ENCODE measurements around the gene SBF2.
"Not testable (repeated sequence)": the region's sequence is repeated elsewhere in the genome, so short reads cannot be mapped to it uniquely, and the experiment has no call there.

Gene SBF2

DNA sequence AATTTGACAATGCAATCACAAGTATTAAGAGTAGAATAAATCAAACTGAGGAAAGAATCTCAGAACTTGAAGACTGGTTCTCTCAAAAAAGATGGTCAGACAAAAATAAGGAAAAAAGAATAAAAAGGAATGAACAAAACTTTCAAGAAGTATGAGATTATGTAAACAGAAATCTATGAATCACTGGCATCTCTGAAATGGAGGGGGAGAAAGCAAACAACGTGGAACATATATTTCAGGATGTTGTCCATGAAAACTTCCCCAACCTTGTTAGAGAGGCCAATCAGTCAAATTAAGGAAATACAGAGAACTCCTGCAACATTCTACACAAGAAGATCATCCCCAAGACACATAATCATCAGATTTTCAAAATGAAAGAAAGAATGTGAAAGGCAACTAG is 235.7 kb downstream of the SBF2 start:
- H3K27ac ChIP-seq (ENCODE audit: low read length): no peak overlapping the region
- H3K9me3 ChIP-seq (ENCODE audit: control insufficient read depth, low read depth, low read length): peaks cover 5% of the 10 kb centered on the region
- no peaks in the 10 kb centered on the region for H3K4me1 ChIP-seq (ENCODE audit: control insufficient read depth, low read depth, low read length)
- no peak overlapping the region for H3K4me3 ChIP-seq (ENCODE audit: low read length)
- H3K9ac ChIP-seq (ENCODE audit: low read length): no peak overlapping the region
- H3K36me3 ChIP-seq (ENCODE audit: control insufficient read depth, low read depth, low read length): no peaks in the 10 kb centered on the region
- H3K27me3 ChIP-seq (ENCODE audit: control insufficient read depth, insufficient read depth, low read length): no peaks in the 10 kb centered on the region

DNA sequence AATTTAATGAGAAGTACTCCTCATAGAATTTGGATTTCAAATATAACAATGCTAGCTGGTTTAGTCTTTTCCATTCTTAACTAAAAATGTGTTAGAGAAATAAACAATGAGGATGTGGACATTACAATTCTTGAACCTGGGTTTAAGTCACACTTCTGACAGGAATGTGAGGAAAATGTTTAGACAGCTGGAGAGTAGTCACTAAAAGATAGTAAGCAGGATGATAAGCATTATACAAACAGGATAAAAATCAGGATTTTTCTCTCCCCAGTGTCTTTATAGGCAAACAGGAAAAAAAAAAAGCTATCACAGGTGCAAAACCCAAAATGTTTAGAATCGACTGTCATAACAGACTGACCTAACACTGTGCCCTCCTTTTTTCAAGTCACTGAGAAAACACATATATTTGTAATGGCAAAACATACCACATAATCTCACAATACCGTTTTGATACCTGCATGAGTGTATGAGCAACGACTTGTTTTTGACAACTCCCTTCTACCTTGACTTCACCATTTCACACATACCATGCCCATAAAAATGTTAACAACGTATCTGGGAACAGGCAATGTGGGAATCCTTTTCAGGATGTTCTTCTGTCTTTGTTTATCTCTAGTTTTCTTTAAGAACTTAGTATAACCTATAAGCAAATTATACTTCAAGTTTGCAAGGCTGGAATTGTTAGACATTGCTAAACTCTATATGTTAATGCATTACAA is 242.0 kb downstream of the SBF2 start:
- Histone ChIP-seq H3K9me3 (ENCODE audit: control insufficient read depth, low read depth, low read length) (no peaks in the 10 kb centered on the region), H3K27me3 (ENCODE audit: control insufficient read depth, insufficient read depth, low read length) (no peaks in the 10 kb centered on the region)

DNA sequence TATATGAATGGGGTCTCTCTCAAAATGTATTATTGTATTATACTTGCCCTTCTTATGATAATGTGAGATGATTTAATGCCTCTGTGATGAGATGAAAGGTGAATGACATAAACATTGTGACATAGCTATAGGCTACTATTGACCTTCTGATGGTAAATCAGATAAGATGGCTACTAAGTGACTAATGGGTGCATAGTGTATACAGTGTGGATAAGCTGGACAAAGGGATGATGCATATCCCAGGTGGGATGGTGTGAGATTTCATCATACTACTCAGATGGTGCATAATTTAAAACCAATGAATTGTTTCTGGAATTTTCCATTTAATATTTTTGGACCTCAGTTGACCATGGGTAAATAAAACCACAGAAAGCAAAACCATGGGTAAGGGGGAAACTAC is 243.5 kb downstream of the SBF2 start:
- H3K4me1 ChIP-seq (ENCODE audit: control insufficient read depth, low read depth, low read length): no peaks in the 10 kb centered on the region
- no peak overlapping the region for H3K27ac ChIP-seq (ENCODE audit: low read length)
- no peak overlapping the region for H3K9ac ChIP-seq (ENCODE audit: low read length)
- H3K36me3 ChIP-seq (ENCODE audit: control insufficient read depth, low read depth, low read length): no peaks in the 10 kb centered on the region
- H3K4me3 ChIP-seq (ENCODE audit: low read length): no peak overlapping the region
- H3K27me3 ChIP-seq (ENCODE audit: control insufficient read depth, insufficient read depth, low read length): no peaks in the 10 kb centered on the region
- H3K9me3 ChIP-seq (ENCODE audit: control insufficient read depth, low read depth, low read length): peaks cover 7% of the 10 kb centered on the region

More for the DNA sequence above, 242.0 kb downstream of the SBF2 start:
- no peak overlapping the region for H3K4me3 ChIP-seq (ENCODE audit: low read length)
- H3K4me1 ChIP-seq (ENCODE audit: control insufficient read depth, low read depth, low read length): no peaks in the 10 kb centered on the region
- H3K9ac ChIP-seq (ENCODE audit: low read length): no peak overlapping the region
- no peak overlapping the region for H3K27ac ChIP-seq (ENCODE audit: low read length)
- H3K36me3 ChIP-seq (ENCODE audit: control insufficient read depth, low read depth, low read length): no peaks in the 10 kb centered on the region

DNA sequence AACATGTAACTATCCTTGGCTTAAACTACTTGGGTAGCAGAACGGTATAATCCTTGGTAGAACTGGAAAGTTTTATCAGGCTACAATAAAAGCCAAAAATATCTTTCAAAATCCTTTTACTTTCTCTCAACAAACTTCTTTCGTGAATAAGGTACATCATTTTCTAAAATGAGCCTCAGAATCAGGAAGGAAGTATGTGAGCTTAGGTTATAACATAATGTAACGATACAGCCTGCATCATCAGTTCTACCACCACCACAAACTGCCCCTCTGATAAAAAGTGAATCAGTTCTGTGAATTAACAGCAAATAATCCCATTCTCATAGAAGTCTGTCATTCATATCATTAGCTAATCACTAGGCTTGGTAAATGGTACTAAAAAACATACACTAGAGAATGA is 244.3 kb downstream of the SBF2 start:
- Histone ChIP-seq H3K4me1 (ENCODE audit: control insufficient read depth, low read depth, low read length) (no peaks in the 10 kb centered on the region), H3K9ac (ENCODE audit: low read length) (no peak overlapping the region), H3K27ac (ENCODE audit: low read length) (no peak overlapping the region), H3K27me3 (ENCODE audit: control insufficient read depth, insufficient read depth, low read length) (no peaks in the 10 kb centered on the region), H3K9me3 (ENCODE audit: control insufficient read depth, low read depth, low read length) (peaks cover 11% of the 10 kb centered on the region), H3K4me3 (ENCODE audit: low read length) (no peak overlapping the region), H3K36me3 (ENCODE audit: control insufficient read depth, low read depth, low read length) (no peaks in the 10 kb centered on the region)

DNA sequence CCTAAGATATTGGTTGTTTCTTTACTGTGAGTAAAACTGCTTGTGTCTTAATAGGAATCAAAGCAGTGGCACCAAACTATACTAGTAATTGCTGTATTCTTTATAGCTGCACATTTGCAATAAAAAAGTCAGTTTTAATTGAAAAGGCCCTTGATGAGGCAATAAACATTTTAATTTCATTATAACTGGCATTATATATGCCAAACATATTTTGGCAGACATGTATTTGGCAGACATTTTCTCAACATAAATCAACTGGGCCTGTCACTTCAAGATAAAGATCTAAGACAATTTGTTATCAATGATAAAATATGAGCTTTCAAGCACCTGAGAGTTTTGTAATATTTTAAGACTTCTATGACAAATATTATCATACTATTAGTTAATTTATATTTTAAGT is 245.7 kb downstream of the SBF2 start:
- H3K36me3 ChIP-seq (ENCODE audit: control insufficient read depth, low read depth, low read length): no peaks in the 10 kb centered on the region
- H3K9ac ChIP-seq (ENCODE audit: low read length): no peak overlapping the region
- H3K9me3 ChIP-seq (ENCODE audit: control insufficient read depth, low read depth, low read length): peaks cover 20% of the 10 kb centered on the region
- no peaks in the 10 kb centered on the region for H3K4me1 ChIP-seq (ENCODE audit: control insufficient read depth, low read depth, low read length)
- no peak overlapping the region for H3K4me3 ChIP-seq (ENCODE audit: low read length)
- H3K27ac ChIP-seq (ENCODE audit: low read length): no peak overlapping the region
- no peaks in the 10 kb centered on the region for H3K27me3 ChIP-seq (ENCODE audit: control insufficient read depth, insufficient read depth, low read length)

DNA sequence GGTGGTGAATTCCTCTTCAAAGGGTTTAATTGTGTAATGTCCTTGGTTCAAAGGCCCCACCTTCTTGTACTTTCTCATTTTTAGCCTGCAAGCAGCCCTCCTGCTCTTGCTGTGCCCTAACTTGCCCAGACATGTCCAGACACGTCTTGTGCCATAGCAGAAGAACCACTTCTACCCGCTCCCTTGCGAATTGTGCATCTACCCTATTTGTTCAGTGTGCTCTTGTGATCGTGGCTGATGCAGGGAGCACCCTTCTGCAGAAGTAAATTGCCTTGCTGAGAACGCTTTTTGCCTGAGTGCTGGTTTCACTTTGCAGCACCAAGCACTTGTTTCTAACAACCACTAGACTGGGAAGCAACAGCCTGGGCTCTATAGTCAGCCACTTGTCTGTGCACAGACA is 249.4 kb downstream of the SBF2 start:
- Histone ChIP-seq H3K4me1 (ENCODE audit: control insufficient read depth, low read depth, low read length) (no peaks in the 10 kb centered on the region), H3K27ac (ENCODE audit: low read length) (no peak overlapping the region), H3K4me3 (ENCODE audit: low read length) (no peak overlapping the region), H3K27me3 (ENCODE audit: control insufficient read depth, insufficient read depth, low read length) (no peaks in the 10 kb centered on the region), H3K9ac (ENCODE audit: low read length) (no peak overlapping the region), H3K9me3 (ENCODE audit: control insufficient read depth, low read depth, low read length) (peaks cover 20% of the 10 kb centered on the region), H3K36me3 (ENCODE audit: control insufficient read depth, low read depth, low read length) (no peaks in the 10 kb centered on the region)

DNA sequence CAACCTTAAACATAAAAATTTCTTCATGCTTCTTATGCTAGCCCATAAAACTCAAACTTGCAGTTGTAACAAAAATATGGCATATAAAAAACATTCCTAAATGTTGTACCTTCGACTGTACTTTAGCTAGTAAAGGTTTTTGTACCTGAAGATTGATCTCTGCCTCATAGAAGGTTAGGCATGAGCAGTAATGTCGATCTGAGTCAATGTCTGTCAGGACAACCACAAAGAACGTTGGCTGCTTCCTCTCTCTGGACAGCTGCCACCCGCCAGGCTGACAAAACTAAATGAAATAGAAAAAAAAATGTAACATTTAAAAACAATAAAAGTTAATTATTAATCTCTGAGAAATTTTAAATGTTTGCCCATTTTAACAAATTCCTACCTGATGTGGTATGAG is 251.3 kb downstream of the SBF2 start:
- no peaks in the 10 kb centered on the region for H3K4me1 ChIP-seq (ENCODE audit: control insufficient read depth, low read depth, low read length)
- H3K27me3 ChIP-seq (ENCODE audit: control insufficient read depth, insufficient read depth, low read length): no peaks in the 10 kb centered on the region
- no peaks in the 10 kb centered on the region for H3K36me3 ChIP-seq (ENCODE audit: control insufficient read depth, low read depth, low read length)
- H3K9ac ChIP-seq (ENCODE audit: low read length): no peak overlapping the region
- H3K4me3 ChIP-seq (ENCODE audit: low read length): no peak overlapping the region
- peaks cover 20% of the 10 kb centered on the region for H3K9me3 ChIP-seq (ENCODE audit: control insufficient read depth, low read depth, low read length)
- H3K27ac ChIP-seq (ENCODE audit: low read length): no peak overlapping the region

DNA sequence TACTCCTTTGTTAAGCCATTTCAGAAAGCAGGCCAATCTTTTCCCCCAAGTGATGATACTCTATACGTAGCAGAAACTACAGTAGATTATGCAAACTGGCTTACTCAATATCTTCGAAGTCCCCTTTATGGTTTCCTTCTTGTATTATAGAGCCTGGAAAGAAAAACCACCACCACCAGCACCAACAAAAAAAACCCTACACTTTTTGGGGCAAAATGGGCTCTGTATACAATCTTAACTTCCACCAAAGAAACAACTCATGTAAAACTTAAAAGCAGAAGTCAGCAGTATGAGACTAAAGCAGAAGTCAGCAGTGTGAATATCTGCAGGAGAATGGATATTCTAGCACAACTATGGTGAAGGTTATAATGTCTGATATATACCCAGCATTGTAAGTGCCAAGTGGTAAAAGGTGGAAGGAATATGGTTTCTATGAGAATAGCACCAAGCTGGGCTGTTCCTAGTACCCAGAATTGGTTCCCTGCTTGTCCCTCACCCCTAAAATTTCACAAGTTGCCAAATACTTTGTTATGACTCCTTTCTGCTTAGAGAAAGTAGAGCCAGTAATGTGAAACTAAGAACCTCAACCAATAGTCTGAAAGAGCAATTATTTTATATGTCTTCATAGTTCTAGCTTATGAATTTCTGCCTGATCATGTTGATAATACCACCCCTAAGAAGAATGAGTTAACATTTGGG is 252.1 kb downstream of the SBF2 start:
- no peak overlapping the region for H3K27ac ChIP-seq (ENCODE audit: low read length)
- H3K9ac ChIP-seq (ENCODE audit: low read length): no peak overlapping the region
- peaks cover 20% of the 10 kb centered on the region for H3K9me3 ChIP-seq (ENCODE audit: control insufficient read depth, low read depth, low read length)
- no peaks in the 10 kb centered on the region for H3K4me1 ChIP-seq (ENCODE audit: control insufficient read depth, low read depth, low read length)
- H3K36me3 ChIP-seq (ENCODE audit: control insufficient read depth, low read depth, low read length): no peaks in the 10 kb centered on the region
- H3K27me3 ChIP-seq (ENCODE audit: control insufficient read depth, insufficient read depth, low read length): no peaks in the 10 kb centered on the region
- H3K4me3 ChIP-seq (ENCODE audit: low read length): no peak overlapping the region

DNA sequence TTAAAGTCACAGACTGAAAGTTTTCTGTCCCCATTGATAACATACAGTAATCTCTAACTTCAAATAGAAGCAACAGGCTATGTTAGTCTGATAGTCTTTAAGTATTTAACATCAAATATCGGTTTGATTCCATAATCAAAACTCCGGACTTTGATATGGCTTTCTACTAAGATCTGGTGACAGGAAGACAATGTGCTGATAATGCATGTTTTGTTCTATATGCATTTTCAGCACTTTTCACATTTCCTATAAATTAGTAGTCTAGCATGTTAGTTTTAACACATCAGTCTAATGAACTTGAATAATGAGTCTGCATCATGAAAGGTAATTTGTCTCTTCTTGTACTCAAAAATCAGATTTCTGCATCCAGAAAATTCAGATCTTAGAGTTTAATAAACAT is 252.7 kb downstream of the SBF2 start:
- no peak overlapping the region for H3K9ac ChIP-seq (ENCODE audit: low read length)

DNA sequence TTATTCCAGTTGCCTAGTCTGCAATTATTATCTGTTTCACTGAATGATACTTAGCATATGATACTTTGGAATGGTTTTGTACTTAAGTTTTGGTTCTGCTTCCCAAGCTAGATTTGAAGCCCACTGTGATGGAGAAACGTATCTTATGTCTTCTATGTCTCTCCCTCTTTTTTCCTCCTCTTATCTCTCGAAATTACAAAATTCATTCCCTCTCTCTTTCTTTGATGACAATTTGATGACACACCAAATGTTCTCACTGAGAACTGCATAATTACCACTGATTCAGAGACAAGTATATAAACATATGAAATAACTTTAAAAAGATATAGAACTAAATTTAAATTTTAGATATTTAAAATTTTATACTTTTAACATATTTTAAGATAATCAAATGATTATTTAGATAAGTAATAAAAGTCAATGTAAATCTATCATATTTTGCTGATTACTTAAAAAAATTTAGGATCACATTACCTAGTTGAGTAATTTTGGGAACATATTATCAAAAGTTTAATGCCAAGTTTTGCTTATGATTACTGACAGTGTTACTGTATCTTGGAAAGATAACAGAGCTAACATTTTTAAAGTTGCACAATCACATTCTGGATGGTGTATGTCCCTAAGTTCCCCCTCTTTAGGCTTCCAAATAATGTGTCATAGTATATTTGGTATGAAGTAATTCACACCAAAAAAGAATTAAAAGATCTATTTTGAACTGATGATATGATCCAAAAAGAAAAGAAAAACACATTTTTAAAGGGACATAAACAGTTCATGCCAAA is 255.3 kb downstream of the SBF2 start:
- H3K27ac ChIP-seq (ENCODE audit: low read length): no peak overlapping the region
- no peak overlapping the region for H3K9ac ChIP-seq (ENCODE audit: low read length)
- H3K36me3 ChIP-seq (ENCODE audit: control insufficient read depth, low read depth, low read length): no peaks in the 10 kb centered on the region
- no peak overlapping the region for H3K4me3 ChIP-seq (ENCODE audit: low read length)
- H3K4me1 ChIP-seq (ENCODE audit: control insufficient read depth, low read depth, low read length): no peaks in the 10 kb centered on the region
- no peaks in the 10 kb centered on the region for H3K9me3 ChIP-seq (ENCODE audit: control insufficient read depth, low read depth, low read length)
- H3K27me3 ChIP-seq (ENCODE audit: control insufficient read depth, insufficient read depth, low read length): no peaks in the 10 kb centered on the region

More for the DNA sequence above, 252.7 kb downstream of the SBF2 start:
- Histone ChIP-seq H3K9me3 (ENCODE audit: control insufficient read depth, low read depth, low read length) (peaks cover 20% of the 10 kb centered on the region), H3K27me3 (ENCODE audit: control insufficient read depth, insufficient read depth, low read length) (no peaks in the 10 kb centered on the region), H3K27ac (ENCODE audit: low read length) (no peak overlapping the region), H3K36me3 (ENCODE audit: control insufficient read depth, low read depth, low read length) (no peaks in the 10 kb centered on the region), H3K4me1 (ENCODE audit: control insufficient read depth, low read depth, low read length) (no peaks in the 10 kb centered on the region), H3K4me3 (ENCODE audit: low read length) (no peak overlapping the region)

DNA sequence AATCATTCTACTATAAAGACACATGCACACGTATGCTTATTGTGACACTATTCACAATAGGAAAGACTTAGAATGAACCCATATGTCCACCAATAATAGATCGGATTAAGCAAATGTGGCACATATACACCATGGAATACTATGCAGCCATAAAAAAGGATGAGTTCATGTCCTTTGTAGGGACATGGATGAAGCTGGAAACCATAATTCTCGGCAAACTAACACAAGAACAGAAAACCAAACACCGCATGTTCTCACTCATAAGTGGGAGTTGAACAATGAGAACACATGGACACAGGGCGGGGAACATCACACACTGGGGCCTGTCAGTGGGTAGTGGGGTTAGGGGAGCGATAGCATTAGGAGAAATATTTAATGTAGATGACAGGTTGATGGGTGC is 258.1 kb downstream of the SBF2 start:
- H3K27me3 ChIP-seq (ENCODE audit: control insufficient read depth, insufficient read depth, low read length); H3K36me3 ChIP-seq (ENCODE audit: control insufficient read depth, low read depth, low read length); H3K4me1 ChIP-seq (ENCODE audit: control insufficient read depth, low read depth, low read length); H3K27ac ChIP-seq (ENCODE audit: low read length); H3K9me3 ChIP-seq (ENCODE audit: control insufficient read depth, low read depth, low read length); H3K9ac ChIP-seq (ENCODE audit: low read length); H3K4me3 ChIP-seq (ENCODE audit: low read length): not testable (repeated sequence)
